GM12801 (cell line): ENCODE results near the gene ATP10B.

ENCODE experiments used
- CTCF ChIP-seq: IDR thresholded peaks from one replicate; pipeline ENCODE4 v1.5.1; 2011; ENCODE audit warnings: control low read depth; ENCODE audit not compliant: insufficient read length; ENCODE audit errors: extremely low read depth

The ATP10B gene

GRCh38 chr5:160667160-160667559 lies 184.9 kb downstream of the ATP10B start:
- TF ChIP-seq CTCF: no peak

- TF ChIP-seq CTCF: no peak
Measured at GRCh38 chr5:160665460-160665859, 186.6 kb downstream of the ATP10B start.

- no peak for TF ChIP-seq CTCF
Measured at GRCh38 chr5:160660132-160660531, 191.9 kb downstream of the ATP10B start.

- no peak for TF ChIP-seq CTCF
Measured at GRCh38 chr5:160657622-160658458, 194.2 kb downstream of the ATP10B start.

GRCh38 chr5:160657068-160657507 lies 194.9 kb downstream of the ATP10B start:
- TF ChIP-seq CTCF: no peak

GRCh38 chr5:160655717-160656116 lies 196.3 kb downstream of the ATP10B start:
- no peak for TF ChIP-seq CTCF

- no peak for TF ChIP-seq CTCF
Measured at GRCh38 chr5:160651692-160652645, 200.0 kb downstream of the ATP10B start.
